Iris pigment epithelial cell (primary cell): ENCODE measurements around the gene CCNYL1.

ENCODE experiments used
- DNase-seq: peaks from one replicate; pipeline ENCODE4 v3.0.0-alpha.2; 2011; ENCODE audit warnings: low read depth

The CCNYL1 gene

DNA sequence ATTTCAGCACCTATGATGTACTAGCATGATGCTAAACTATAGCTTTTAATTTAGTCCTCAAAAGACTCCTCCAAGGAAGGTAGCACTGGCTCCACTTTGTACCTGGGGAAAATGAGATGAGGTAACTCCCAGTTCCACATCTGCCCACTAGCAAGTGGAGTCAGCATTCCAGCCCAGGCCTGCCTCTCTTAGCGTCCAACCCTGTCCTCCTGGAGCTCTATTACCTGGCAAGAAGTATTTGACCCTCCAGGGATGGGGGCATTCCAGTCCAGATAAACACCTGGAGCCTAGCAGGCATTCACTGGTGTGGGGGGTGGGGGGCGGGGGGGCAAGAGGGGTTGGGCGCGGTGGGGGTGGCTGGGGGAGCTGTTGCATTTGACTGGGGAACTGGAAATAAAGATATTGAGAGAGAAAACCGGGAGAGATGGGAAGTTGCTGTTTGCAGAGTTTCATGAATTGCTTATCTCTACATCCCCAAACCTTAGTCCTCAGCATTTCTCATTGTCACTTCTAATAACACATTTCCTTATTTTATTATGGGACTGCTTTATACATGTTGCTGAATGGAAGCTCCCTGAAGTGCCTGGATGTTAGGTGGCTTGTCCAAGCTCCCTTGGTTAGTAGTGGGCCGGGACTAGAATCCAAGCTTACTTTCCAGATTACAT is 80.3 kb downstream of the CCNYL1 start:
- DNase-seq, result no peak

DNA sequence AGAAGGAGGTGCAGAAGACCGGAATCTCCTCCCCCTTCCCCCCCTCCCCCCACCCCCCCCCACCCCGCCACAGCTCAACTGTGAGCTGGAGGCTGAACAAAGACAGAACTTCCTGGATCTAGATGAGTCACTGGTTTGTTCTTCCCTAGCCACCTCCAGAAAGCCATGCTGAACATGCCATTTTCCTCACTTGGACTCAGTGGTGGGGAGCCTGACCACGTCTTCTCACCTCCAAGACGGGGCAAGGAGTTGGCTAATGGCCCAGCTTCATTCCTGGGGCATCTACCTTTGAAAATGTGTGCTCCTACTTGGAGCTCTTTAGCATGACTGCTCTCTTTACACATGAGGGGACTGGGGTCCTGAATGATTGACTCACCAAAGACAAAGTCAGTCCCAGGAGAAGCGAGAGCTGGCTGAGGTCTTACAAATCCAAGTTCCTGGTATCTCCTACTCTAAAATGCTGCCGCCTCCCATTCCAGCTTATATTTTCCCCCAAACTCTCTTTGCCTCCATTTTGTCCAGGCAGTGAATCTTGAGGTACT is 80.9 kb downstream of the CCNYL1 start:
- peak; percentile 73 for DNase-seq

DNA sequence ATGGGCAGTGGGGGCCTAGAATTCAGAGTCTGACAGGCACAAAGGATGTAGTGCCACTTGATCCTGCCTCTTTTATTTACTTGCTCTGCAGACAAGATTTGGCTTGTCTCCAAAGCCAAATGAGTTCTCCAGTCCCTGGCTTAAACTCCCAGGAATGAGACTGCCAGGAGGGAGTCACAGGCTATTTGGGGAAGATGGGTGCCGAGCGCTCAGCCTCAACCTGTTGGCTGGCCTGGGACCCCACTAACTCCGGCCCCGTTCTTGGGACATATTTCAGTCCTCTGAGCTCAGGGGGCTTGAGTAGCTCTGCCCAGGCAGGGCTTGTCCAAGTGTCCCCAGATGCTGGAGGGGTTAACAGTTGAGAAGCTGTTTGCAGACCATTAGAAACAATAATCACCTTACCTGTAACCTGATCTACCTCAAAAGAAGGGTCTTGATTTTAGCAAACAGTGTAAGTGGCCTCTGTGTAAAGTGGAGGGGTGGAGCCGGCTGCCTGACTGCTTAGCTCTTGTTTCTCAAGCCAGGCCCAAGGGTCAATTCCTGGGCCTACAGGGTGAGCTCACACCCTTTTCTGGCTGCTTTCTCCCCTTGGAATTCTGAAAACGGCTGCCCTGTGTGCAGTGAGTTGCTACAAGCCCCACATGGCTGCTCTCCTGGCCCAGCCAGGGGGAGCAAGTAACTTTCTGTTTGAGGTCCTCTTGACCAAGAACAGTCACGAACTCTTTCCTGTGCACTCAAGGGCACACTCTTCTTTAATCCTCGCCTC is 85.3 kb downstream of the CCNYL1 start:
- DNase-seq, result no peak

DNA sequence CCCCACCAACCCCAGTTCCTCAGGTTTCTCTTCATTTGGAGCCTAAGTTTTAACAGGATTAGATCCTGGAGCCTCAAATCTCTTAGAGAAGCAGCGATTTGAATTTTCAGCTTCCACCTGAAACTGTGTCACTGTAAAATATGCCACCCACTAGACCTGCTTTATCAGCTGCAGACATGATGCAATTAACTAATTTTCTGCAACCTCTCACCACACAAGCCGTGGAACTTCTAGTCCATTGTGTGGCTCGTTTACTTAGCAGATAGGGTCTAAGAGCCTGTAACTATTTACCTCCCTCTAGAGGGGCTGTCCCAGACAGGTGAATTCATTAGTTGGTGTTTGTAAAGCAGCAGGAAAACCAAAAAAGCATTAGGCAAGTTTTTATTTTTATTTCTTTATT is 89.8 kb downstream of the CCNYL1 start:
- DNase-seq, result no peak

DNA sequence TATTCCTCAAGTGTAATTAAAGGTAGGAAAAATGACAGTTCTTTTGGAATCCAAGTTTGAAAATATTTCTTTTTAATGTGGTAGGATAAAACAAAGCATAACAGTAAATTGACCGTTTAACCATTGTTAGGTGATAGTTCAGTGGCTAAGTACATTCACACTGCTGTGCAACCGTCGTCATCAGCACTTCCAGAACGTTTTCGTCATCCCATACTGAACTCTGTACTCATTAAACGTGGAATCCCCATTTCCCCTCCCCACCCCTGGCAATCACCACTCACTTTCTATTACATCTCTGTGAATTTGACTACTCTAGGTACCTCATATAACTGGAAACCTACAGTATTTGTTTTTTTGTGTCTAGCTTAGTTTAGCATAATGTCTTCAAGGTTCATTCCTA is 91.2 kb downstream of the CCNYL1 start:
- no peak for DNase-seq
